Lower lobe of right lung (tissue), 2 donors: ENCODE data around the gene CTDSP1. TPM values are rescaled to one million over a fixed set of nuclear protein-coding genes. Genes with fewer than 3 reads are reported as not detected.

Source experiments
- ATAC-seq, 2 donors: fragments of 200-7000 bp; cut with Tn5 transposase; one replicate each; pipeline ENCODE4 v1.9.1; 2020 to 2022; ENCODE audit warnings: mild to moderate bottlenecking in 2 of 2, moderate library complexity in 2 of 2
- DNase-seq: peaks from one replicate; pipeline ENCODE4 v3.0.0-alpha.2; 2020
- H3K27ac ChIP-seq: fragments of 200-600 bp; one replicate; pipeline ENCODE4 v1.8.0; 2022
- H3K27me3 ChIP-seq: fragments of 200-600 bp; one replicate; pipeline ENCODE4 v1.8.0; 2022; ENCODE audit warnings: low read depth
- H3K36me3 ChIP-seq: fragments of 200-600 bp; one replicate; pipeline ENCODE4 v1.8.0; 2022; ENCODE audit warnings: mild to moderate bottlenecking
- H3K4me1 ChIP-seq: fragments of 200-600 bp; one replicate; pipeline ENCODE4 v1.8.0; 2022
- H3K4me3 ChIP-seq: fragments of 200-600 bp; one replicate; pipeline ENCODE4 v1.8.0; 2022; ENCODE audit warnings: mild to moderate bottlenecking
- H3K9me3 ChIP-seq: fragments of 200-600 bp; one replicate; pipeline ENCODE4 v1.8.0; 2022
- intact Hi-C: fragments of 100-400 bp; cut with DNase I; formaldehyde crosslinking; loops from one replicate; pipeline ENCODE4 v1.11.0; 2022
- total RNA-seq: library from RNA; stranded (reverse); fragmentation: NEBNext Ultra II Directional; extraction: Animal tissue kit (Norgen Biotek cat#: 25700); gene quantifications from one replicate; pipeline ENCODE4 v1.2.1, GENCODE V29; 2021
- TF ChIP-seq, protein P1 (sequence below): fragments of 200-600 bp; IDR thresholded peaks from one replicate; pipeline ENCODE4 v1.8.0; 2022; ENCODE audit warnings: antibody characterized with exemption, mild to moderate bottlenecking
- donor health status: DM: no; HTN: yes; CAD: no; lungs with severe emphysema.

The CTDSP1 gene
- total RNA-seq, 1 donor from 2014 or later: 168 TPM

GRCh38 chr2:218397820-218398436 is 1.7 kb upstream of the CTDSP1 start:
- TF ChIP-seq, protein P1, sequence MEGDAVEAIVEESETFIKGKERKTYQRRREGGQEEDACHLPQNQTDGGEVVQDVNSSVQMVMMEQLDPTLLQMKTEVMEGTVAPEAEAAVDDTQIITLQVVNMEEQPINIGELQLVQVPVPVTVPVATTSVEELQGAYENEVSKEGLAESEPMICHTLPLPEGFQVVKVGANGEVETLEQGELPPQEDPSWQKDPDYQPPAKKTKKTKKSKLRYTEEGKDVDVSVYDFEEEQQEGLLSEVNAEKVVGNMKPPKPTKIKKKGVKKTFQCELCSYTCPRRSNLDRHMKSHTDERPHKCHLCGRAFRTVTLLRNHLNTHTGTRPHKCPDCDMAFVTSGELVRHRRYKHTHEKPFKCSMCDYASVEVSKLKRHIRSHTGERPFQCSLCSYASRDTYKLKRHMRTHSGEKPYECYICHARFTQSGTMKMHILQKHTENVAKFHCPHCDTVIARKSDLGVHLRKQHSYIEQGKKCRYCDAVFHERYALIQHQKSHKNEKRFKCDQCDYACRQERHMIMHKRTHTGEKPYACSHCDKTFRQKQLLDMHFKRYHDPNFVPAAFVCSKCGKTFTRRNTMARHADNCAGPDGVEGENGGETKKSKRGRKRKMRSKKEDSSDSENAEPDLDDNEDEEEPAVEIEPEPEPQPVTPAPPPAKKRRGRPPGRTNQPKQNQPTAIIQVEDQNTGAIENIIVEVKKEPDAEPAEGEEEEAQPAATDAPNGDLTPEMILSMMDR: no peak
- Histone ChIP-seq H3K4me3 (peak overlapping the region; percentile 99), H3K9me3 (no peaks in the 10 kb centered on the region), H3K36me3 (peaks cover 21% of the 10 kb centered on the region), H3K4me1 (peaks cover 51% of the 10 kb centered on the region), H3K27ac (peak overlapping the region; percentile 100), H3K27me3 (no peaks in the 10 kb centered on the region)
- intact Hi-C loops: no loop called here
- ATAC-seq (peak; percentile 9 to 28), DNase-seq (peak; percentile 89)

- intact Hi-C loops: no loop called here
- H3K27me3 ChIP-seq: no peaks in the 10 kb centered on the region
- DNase-seq (peak; percentile 89), ATAC-seq (peak; percentile 60 to 65)
- peaks cover 59% of the 10 kb centered on the region for H3K4me1 ChIP-seq
- H3K36me3 ChIP-seq: peaks cover 29% of the 10 kb centered on the region
- H3K27ac ChIP-seq: peak overlapping the region; percentile 100
- TF ChIP-seq, protein P1: no peak
- no peaks in the 10 kb centered on the region for H3K9me3 ChIP-seq
- H3K4me3 ChIP-seq: peak overlapping the region; percentile 99
These were observed 954 bp upstream of the CTDSP1 start for GRCh38 chr2:218398437-218399390.

DNA sequence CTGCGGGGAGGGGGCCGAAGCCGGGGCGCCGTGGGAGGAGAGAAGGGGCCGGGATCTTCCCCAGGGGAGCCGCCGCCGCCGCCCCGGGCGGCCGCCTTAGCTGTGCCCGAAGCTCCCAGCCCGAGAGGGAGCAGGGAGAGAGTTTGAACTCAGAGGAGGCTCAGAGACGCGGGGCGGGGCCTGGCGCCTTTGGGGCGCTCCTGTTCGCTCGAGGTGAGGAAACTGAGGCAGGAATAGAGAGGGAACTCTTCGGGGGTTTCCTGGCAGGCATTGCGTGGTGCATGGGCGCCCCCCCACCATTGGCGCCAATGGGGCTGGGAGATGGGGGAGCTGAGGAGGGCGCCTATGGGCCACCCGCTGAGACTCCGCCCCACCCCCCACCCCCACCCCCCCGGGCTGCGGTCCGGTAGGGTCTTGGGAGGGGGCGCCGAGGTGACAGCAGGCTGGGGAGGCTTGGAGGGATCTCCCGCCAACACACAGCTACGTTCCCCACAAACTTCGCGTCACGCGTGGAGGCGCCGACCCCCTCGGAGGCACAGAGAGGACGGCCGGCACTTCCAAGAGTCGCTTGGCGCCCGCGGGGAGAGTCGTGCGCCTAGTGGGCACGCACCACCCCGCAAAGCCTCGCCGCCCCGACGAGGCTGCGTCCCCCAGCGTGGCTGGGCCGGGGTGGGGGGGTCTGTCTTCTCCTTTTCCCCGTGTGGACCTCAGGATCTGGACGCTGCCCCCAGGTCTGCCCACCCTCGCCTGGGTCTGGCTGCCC is 680 bp downstream of the CTDSP1 start:
- no peak for ATAC-seq
- TF ChIP-seq, protein P1: no peak
- no peaks in the 10 kb centered on the region for H3K27me3 ChIP-seq
- H3K4me3 ChIP-seq: peak overlapping the region; percentile 99
- peak; percentile 76 for DNase-seq
- peaks cover 61% of the 10 kb centered on the region for H3K4me1 ChIP-seq
- H3K9me3 ChIP-seq: no peaks in the 10 kb centered on the region
- intact Hi-C loops: no loop called here
- H3K27ac ChIP-seq: peak overlapping the region; percentile 100
- peaks cover 41% of the 10 kb centered on the region for H3K36me3 ChIP-seq

- no peak for ATAC-seq
- H3K4me1 ChIP-seq: peaks cover 63% of the 10 kb centered on the region
- DNase-seq: peak; percentile 71
These were observed 1.5 kb downstream of the CTDSP1 start for GRCh38 chr2:218400930-218401881.

More at GRCh38 chr2:218400930-218401881, 1.5 kb downstream of the CTDSP1 start:
- intact Hi-C loops: no loop called here
- Histone ChIP-seq H3K4me3 (peak overlapping the region; percentile 99), H3K27me3 (no peaks in the 10 kb centered on the region), H3K27ac (peak overlapping the region; percentile 100), H3K36me3 (peaks cover 44% of the 10 kb centered on the region), H3K9me3 (no peaks in the 10 kb centered on the region)
- TF ChIP-seq, protein P1: no peak
